Panc1 (cell line): ENCODE data around the gene KRT9. TPM values are rescaled to one million over a fixed set of nuclear protein-coding genes. Genes with fewer than 3 reads are reported as not detected.

Experiments
- ATAC-seq: fragments of 200-7000 bp; cut with Tn5 transposase; 2 replicates; pipeline ENCODE4 v1.9.1; 2020; ENCODE audit warnings: mild to moderate bottlenecking, moderate library complexity
- BruUV-seq: library from RNA; stranded (reverse); fragments of 400-500 nt; replicated peaks from 2 replicates; lab custom pipeline; 2021; lab: Mats Ljungman, UMichigan
- CTCF ChIA-PET: fragments of 300-600 bp; sonication (Branson Sonifier 250); formaldehyde crosslinking; loops from one replicate; lab custom pipeline; 2022; ENCODE audit warnings: antibody characterized with exemption; lab: Charles Lee
- POLR2A ChIA-PET: fragments of 300-600 bp; sonication (Branson Sonifier 250); formaldehyde crosslinking; loops from one replicate; lab custom pipeline; 2022; ENCODE audit warnings: antibody characterized with exemption; lab: Charles Lee
- DNase-seq: peaks from one replicate; pipeline ENCODE4 v3.0.0-alpha.2; 2010; ENCODE audit warnings: low read depth, low spot score
- H3K27ac ChIP-seq: 2 replicates; pipeline ENCODE4 v1.5.1; 2011; ENCODE audit warnings: mild to moderate bottlenecking, low read length, inconsistent platforms
- H3K27me3 ChIP-seq: fragments of 200-500 bp; sonication (Bioruptor generic); 2 replicates; pipeline ENCODE4 v1.6.0; 2014; ENCODE audit warnings: low read length, inconsistent platforms; ENCODE audit not compliant: control insufficient read depth, insufficient read depth
- H3K36me3 ChIP-seq: fragments of 200-500 bp; sonication (Bioruptor generic); 2 replicates; pipeline ENCODE4 v1.5.1; 2014; ENCODE audit warnings: inconsistent platforms, mild to moderate bottlenecking, low read length, moderate library complexity; ENCODE audit not compliant: control insufficient read depth, insufficient read depth
- H3K4me1 ChIP-seq: 2 replicates; pipeline ENCODE4 v1.5.1; 2011; ENCODE audit warnings: inconsistent platforms, mild to moderate bottlenecking, low read length, moderate library complexity; ENCODE audit not compliant: control insufficient read depth, insufficient read depth
- H3K4me3 ChIP-seq, 2 experiments: 2 replicates each; pipeline ENCODE4 v1.5.1; 2011 to 2012; ENCODE audit warnings: low read depth in 2 of 2, low read length in 2 of 2, mild to moderate bottlenecking in 2 of 2, inconsistent platforms in 1 of 2, moderate library complexity in 1 of 2
- H3K9me3 ChIP-seq: fragments of 200-500 bp; sonication (Bioruptor generic); 2 replicates; pipeline ENCODE4 v1.5.1; 2014; ENCODE audit warnings: low read depth, mild to moderate bottlenecking, inconsistent platforms, low read length, moderate library complexity; ENCODE audit not compliant: control insufficient read depth, insufficient read depth
- POLR2AphosphoS5 ChIP-seq: IDR thresholded peaks from 2 replicates; pipeline ENCODE4 v1.6.1; 2012; ENCODE audit warnings: mild to moderate bottlenecking, low read depth, low read length, moderate library complexity
- SIN3A ChIP-seq: IDR thresholded peaks from 2 replicates; pipeline ENCODE4 v1.6.1; 2012; ENCODE audit warnings: low read depth, mild to moderate bottlenecking, low read length, moderate library complexity, borderline replicate concordance; ENCODE audit not compliant: insufficient read depth
- TCF7L2 ChIP-seq: IDR thresholded peaks from 2 replicates; pipeline ENCODE4 v1.6.1; 2011; ENCODE audit warnings: mild to moderate bottlenecking, low read depth, low read length, inconsistent platforms
- in situ Hi-C: cut with HindIII; loops from 2 replicates; pipeline ENCODE4 v1.10.0; 2016; ENCODE audit warnings: low sequenced_read_pairs, low pct_unique_long_range_greater_than_20kb
- intact Hi-C: fragments of 100-400 bp; cut with micrococcal nuclease; formaldehyde crosslinking; loops from one replicate; pipeline ENCODE4 v1.10.0; 2022; ENCODE audit not compliant: unreplicated experiment
- total RNA-seq: library from RNA; stranded (reverse); gene quantifications from one replicate; pipeline ENCODE4 v1.2.1, GENCODE V29; 2021; ENCODE audit not compliant: unreplicated experiment
- TF ChIP-seq, protein P1 (sequence below), 2 experiments: IDR thresholded peaks; 2 replicates each; pipeline ENCODE4 v1.6.1; 2011 to 2012; ENCODE audit warnings: low read depth in 2 of 2, control low read depth in 1 of 2, low read length in 1 of 2, mild to moderate bottlenecking in 1 of 2, moderate library complexity in 1 of 2; ENCODE audit not compliant: insufficient read depth in 1 of 2
- TF ChIP-seq, protein P2 (sequence below): fragments of 450-650 bp; IDR thresholded peaks from 2 replicates; pipeline ENCODE4 v1.5.1; 2017; ENCODE audit warnings: mild to moderate bottlenecking

Gene KRT9
- total RNA-seq, 1 experiment from 2014 or later, result not detected

DNA sequence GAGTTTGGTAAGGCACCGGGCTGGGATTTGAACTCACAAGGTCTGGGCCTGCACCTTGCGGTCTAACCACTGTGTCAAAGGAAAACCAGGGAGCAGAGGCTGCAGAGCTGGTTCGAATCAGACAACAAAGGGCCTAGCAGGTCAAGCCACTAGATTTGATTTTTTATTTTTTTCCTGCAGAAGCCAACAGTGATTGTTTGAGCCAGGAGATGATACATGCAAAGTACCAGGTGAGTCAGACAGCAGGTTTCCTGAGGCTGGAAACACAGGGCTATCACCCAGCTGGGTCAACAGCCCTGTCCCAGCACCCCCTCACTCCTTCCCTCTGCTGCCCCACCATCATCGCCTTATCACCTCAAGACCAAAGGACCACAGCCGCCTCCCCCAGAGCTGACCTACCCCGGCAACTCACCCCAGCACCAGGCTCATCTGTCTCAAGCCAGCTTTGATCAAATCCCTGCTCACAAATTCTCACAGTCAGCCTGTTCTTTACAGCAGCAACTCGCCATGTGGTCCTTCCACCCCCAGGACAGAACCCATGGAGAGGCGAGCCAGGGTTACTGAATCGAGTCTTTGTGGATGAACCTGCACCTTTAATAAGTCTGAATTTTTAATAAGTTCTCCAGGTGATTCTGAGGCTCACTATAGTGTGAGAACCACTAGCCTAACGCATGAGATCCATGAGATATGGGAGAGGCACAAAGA is 30.8 kb downstream of the KRT9 start:
- H3K27ac ChIP-seq, result peak overlapping the region; percentile 77
- no peak for TF ChIP-seq POLR2AphosphoS5
- no peak for TF ChIP-seq TCF7L2
- TF ChIP-seq, protein P1, sequence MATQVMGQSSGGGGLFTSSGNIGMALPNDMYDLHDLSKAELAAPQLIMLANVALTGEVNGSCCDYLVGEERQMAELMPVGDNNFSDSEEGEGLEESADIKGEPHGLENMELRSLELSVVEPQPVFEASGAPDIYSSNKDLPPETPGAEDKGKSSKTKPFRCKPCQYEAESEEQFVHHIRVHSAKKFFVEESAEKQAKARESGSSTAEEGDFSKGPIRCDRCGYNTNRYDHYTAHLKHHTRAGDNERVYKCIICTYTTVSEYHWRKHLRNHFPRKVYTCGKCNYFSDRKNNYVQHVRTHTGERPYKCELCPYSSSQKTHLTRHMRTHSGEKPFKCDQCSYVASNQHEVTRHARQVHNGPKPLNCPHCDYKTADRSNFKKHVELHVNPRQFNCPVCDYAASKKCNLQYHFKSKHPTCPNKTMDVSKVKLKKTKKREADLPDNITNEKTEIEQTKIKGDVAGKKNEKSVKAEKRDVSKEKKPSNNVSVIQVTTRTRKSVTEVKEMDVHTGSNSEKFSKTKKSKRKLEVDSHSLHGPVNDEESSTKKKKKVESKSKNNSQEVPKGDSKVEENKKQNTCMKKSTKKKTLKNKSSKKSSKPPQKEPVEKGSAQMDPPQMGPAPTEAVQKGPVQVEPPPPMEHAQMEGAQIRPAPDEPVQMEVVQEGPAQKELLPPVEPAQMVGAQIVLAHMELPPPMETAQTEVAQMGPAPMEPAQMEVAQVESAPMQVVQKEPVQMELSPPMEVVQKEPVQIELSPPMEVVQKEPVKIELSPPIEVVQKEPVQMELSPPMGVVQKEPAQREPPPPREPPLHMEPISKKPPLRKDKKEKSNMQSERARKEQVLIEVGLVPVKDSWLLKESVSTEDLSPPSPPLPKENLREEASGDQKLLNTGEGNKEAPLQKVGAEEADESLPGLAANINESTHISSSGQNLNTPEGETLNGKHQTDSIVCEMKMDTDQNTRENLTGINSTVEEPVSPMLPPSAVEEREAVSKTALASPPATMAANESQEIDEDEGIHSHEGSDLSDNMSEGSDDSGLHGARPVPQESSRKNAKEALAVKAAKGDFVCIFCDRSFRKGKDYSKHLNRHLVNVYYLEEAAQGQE (IDR thresholded peaks at IDR 0.05; ENCODE audit: insufficient read depth in 1 of 2, low read depth in 2 of 2, low read length in 1 of 2), result no peak
- TF ChIP-seq SIN3A, result no peak
- TF ChIP-seq, protein P2, sequence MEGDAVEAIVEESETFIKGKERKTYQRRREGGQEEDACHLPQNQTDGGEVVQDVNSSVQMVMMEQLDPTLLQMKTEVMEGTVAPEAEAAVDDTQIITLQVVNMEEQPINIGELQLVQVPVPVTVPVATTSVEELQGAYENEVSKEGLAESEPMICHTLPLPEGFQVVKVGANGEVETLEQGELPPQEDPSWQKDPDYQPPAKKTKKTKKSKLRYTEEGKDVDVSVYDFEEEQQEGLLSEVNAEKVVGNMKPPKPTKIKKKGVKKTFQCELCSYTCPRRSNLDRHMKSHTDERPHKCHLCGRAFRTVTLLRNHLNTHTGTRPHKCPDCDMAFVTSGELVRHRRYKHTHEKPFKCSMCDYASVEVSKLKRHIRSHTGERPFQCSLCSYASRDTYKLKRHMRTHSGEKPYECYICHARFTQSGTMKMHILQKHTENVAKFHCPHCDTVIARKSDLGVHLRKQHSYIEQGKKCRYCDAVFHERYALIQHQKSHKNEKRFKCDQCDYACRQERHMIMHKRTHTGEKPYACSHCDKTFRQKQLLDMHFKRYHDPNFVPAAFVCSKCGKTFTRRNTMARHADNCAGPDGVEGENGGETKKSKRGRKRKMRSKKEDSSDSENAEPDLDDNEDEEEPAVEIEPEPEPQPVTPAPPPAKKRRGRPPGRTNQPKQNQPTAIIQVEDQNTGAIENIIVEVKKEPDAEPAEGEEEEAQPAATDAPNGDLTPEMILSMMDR, result no peak
- ATAC-seq, result no peak
- intact Hi-C loops, result no loop called here
- no TSS peak for BruUV-seq
- CTCF ChIA-PET, result interaction anchor here (1.7 to 2.1 kb wide), 2 partner anchors 8 to 122 kb away, joined by 6 to 9 read pairs; no protein-coding TSS in a partner anchor
- POLR2A ChIA-PET, result interaction anchor here (0.5 kb wide), 1 partner anchor 139 kb away, joined by 9 read pairs; no protein-coding TSS in a partner anchor
- no peak for DNase-seq
- H3K4me3 ChIP-seq, result no peak overlapping the region
- H3K27me3 ChIP-seq, result no peaks in the 10 kb centered on the region
- in situ Hi-C loops, result loop anchor here (25.0 kb wide), 1 partner anchor 96 kb away; no protein-coding TSS in a partner anchor
- H3K4me1 ChIP-seq, result peaks cover 57% of the 10 kb centered on the region
- H3K36me3 ChIP-seq, result no peaks in the 10 kb centered on the region
- no peaks in the 10 kb centered on the region for H3K9me3 ChIP-seq

DNA sequence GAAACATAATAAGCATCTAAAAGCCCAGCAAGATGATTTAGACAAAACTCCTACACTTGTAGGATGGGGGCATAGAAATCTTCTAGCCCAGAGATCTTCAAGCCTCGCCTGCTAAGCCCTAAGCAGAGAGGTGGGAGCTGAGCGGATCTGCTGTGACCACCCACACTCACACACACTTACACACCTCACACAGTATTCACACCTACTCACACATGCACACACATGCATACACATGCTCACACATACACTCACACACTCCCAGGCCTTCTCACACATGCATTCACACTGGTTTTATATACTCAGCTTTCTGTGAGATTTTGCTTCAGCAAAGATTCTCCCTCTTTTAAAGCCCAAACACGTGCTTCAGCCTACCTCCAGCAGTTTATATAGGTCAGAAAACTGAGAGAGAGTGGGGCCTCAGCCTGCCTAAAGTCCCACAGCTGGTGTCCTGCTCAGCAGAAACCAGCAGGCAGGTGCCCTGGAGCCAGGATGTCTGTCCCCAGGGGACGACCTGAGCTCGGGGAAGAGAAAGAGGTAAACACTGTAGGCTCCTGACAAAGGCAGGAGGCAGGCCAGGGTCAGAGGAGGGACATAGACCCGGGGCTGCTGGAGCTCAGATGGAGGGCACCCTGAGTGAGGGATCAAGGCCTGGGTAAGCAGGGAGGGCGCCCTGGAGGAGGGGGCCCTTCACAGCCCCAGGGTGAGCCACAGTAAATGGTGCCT is 31.7 kb downstream of the KRT9 start:
- intact Hi-C loops, result no loop called here
- CTCF ChIA-PET, result interaction anchor here (0.6 to 2.1 kb wide), 4 partner anchors 9 to 716 kb away, joined by 3 to 9 read pairs (median 4); no protein-coding TSS in a partner anchor
- POLR2A ChIA-PET, result interaction anchor here (0.5 to 0.7 kb wide), 2 partner anchors 140 to 721 kb away, joined by 5 to 9 read pairs; no protein-coding TSS in a partner anchor
- Histone ChIP-seq H3K36me3 (no peaks in the 10 kb centered on the region), H3K4me1 (peaks cover 66% of the 10 kb centered on the region), H3K4me3 (no peak overlapping the region), H3K9me3 (no peaks in the 10 kb centered on the region), H3K27me3 (no peaks in the 10 kb centered on the region), H3K27ac (peak overlapping the region; percentile 77)
- BruUV-seq, result no TSS peak
- ATAC-seq (no peak), DNase-seq (no peak)
- in situ Hi-C loops, result loop anchor here (25.0 kb wide), 1 partner anchor 97 kb away; no protein-coding TSS in a partner anchor
- TF ChIP-seq, protein P1 (IDR thresholded peaks at IDR 0.05; ENCODE audit: insufficient read depth in 1 of 2, low read depth in 2 of 2, low read length in 1 of 2), result no peak
- no peak for TF ChIP-seq POLR2AphosphoS5
- TF ChIP-seq, protein P2, result no peak
